Measurements from ENCODE around the gene MMD.

DNA sequence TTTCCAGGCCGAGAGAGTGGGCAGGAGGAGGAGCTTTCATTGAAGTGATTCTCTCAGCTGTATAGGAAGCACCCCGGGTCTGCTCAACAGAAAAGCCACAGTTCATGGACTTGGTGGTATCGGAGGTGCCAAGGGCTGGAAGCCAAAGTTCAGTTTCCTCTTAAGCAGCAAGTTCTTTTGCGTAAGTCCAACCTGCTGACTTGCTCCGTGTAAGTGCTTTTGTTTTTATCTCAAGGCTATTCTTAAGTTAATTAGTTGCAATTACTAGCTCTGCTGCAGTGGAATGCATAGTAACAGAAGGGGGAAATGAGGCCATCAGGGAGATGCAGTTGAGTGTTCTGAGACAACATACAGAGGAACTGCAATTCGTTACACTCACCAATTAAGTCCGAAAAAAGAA is 45.0 kb upstream of the MMD start:
- TF ChIP-seq POLR2A (IDR thresholded peaks at IDR 0.05; ENCODE audit: low read depth, low read length) (no peak), POLR2AphosphoS5 (IDR thresholded peaks at IDR 0.05; ENCODE audit: low read depth, low read length) (no peak), TAF1 (IDR thresholded peaks at IDR 0.05; ENCODE audit: low read depth, low read length) (no peak)
